Tibial nerve (tissue), 4 donors: Measurements from ENCODE around the gene DHX57.

Source experiments
- CTCF ChIP-seq, 5 experiments: fragments of 200-600 bp in 3 of 5; fragments of 450-650 bp in 2 of 5; sonication (generic) in 3 of 5; IDR thresholded peaks; one replicate each; pipeline ENCODE4 v1.5.1; 2016 to 2019; ENCODE audit warnings: antibody characterized with exemption in 5 of 5, mild to moderate bottlenecking in 3 of 5, moderate library complexity in 2 of 5
- EP300 ChIP-seq, 2 donors: sonication (generic); formaldehyde crosslinking; IDR thresholded peaks; one replicate each; pipeline ENCODE4 v1.6.1; 2017; ENCODE audit warnings: antibody characterized with exemption in 2 of 2, mild to moderate bottlenecking in 1 of 2
- POLR2A ChIP-seq, 2 donors: fragments of 450-650 bp; IDR thresholded peaks; one replicate each; pipeline ENCODE4 v1.6.1; 2017; ENCODE audit warnings: antibody characterized with exemption in 2 of 2, mild to moderate bottlenecking in 2 of 2, moderate library complexity in 2 of 2

GRCh38 chr2:38748391-38748790 lies 127.3 kb downstream of the DHX57 start:
- TF ChIP-seq EP300 (IDR thresholded peaks at IDR 0.05): no peak
- no peak for TF ChIP-seq POLR2A (IDR thresholded peaks at IDR 0.05)
- TF ChIP-seq CTCF (IDR thresholded peaks at IDR 0.05): no peak
